Liver (tissue), 3 donors: Measurements from ENCODE around the gene SLC44A1.

Experiments used
- CTCF ChIP-seq: fragments of 150-350 bp; IDR thresholded peaks from 2 replicates; pipeline ENCODE4 v1.5.1; 2017; ENCODE audit warnings: improper control_type of control experiment, low read depth, low read length; ENCODE audit not compliant: missing input control
- NR2F2 ChIP-seq: IDR thresholded peaks from 2 replicates; pipeline ENCODE4 v1.6.1; 2016; ENCODE audit warnings: antibody characterized with exemption
- REST ChIP-seq: IDR thresholded peaks from 2 replicates; pipeline ENCODE4 v1.6.1; 2016; ENCODE audit warnings: antibody characterized with exemption, mild to moderate bottlenecking
- SP1 ChIP-seq: IDR thresholded peaks from 2 replicates; pipeline ENCODE4 v1.6.1; 2018; ENCODE audit warnings: antibody characterized with exemption, mild to moderate bottlenecking
- donor health status: healthy.
- donor health status: healthy.

GRCh38 chr9:105435453-105435852, 191.0 kb downstream of the SLC44A1 start:
- TF ChIP-seq NR2F2, result no peak
- TF ChIP-seq SP1, result no peak
- no peak for TF ChIP-seq REST
- no peak for TF ChIP-seq CTCF
